GM19438 (cell line): Measurements from ENCODE around the gene BASP1.
"Not testable (repeated sequence)": the region's sequence is repeated elsewhere in the genome, so short reads cannot be mapped to it uniquely, and the experiment has no call there.

Experiments
- ATAC-seq: cut with Tn5 transposase; IDR thresholded peaks from one replicate; pipeline ENCODE4 v1.9.1; 2021; ENCODE audit warnings: low read depth; ENCODE audit not compliant: unreplicated experiment

The BASP1 gene

GRCh38 chr5:17190799-17191391, 26.5 kb upstream of the BASP1 start:
- ATAC-seq: no peak

- not testable (repeated sequence) for ATAC-seq
Observed at GRCh38 chr5:17191574-17191973, 25.9 kb upstream of the BASP1 start.

GRCh38 chr5:17192191-17192590, 25.2 kb upstream of the BASP1 start:
- no peak for ATAC-seq

GRCh38 chr5:17196024-17196423, 21.4 kb upstream of the BASP1 start:
- ATAC-seq: no peak

GRCh38 chr5:17196697-17197096, 20.7 kb upstream of the BASP1 start:
- no peak for ATAC-seq

- no peak for ATAC-seq
Observed at GRCh38 chr5:17203329-17204132, 13.9 kb upstream of the BASP1 start.

- no peak for ATAC-seq
Observed at GRCh38 chr5:17204133-17204489, 13.3 kb upstream of the BASP1 start.

- ATAC-seq: no peak
Observed at GRCh38 chr5:17206021-17206420, 11.4 kb upstream of the BASP1 start.

GRCh38 chr5:17212191-17212590, 5.2 kb upstream of the BASP1 start:
- no peak for ATAC-seq

GRCh38 chr5:17212996-17213395, 4.4 kb upstream of the BASP1 start:
- ATAC-seq: no peak

GRCh38 chr5:17213938-17214337, 3.5 kb upstream of the BASP1 start:
- no peak for ATAC-seq

GRCh38 chr5:17214893-17215292, 2.5 kb upstream of the BASP1 start:
- no peak for ATAC-seq

GRCh38 chr5:17215361-17215760, 2.1 kb upstream of the BASP1 start:
- no peak for ATAC-seq

- ATAC-seq: peak; percentile 40
Observed at GRCh38 chr5:17216176-17216973, 1.1 kb upstream of the BASP1 start.

GRCh38 chr5:17216974-17217492, 398 bp upstream of the BASP1 start:
- no peak for ATAC-seq

- peak; percentile 39 for ATAC-seq
Observed at GRCh38 chr5:17218353-17219005, 1.0 kb downstream of the BASP1 start.

GRCh38 chr5:17219006-17219422, 1.6 kb downstream of the BASP1 start:
- ATAC-seq: peak; percentile 10

- no peak for ATAC-seq
Observed at GRCh38 chr5:17219469-17219868, 2.0 kb downstream of the BASP1 start.

GRCh38 chr5:17219992-17220391, 2.6 kb downstream of the BASP1 start:
- ATAC-seq: no peak

- ATAC-seq: no peak
Observed at GRCh38 chr5:17220469-17220868, 3.0 kb downstream of the BASP1 start.
